CD4-positive, CD25-positive, alpha-beta regulatory T cell (primary cell): ENCODE measurements around the gene LRP3. TPM values are rescaled to one million over a fixed set of nuclear protein-coding genes. Genes with fewer than 3 reads are reported as not detected.

Experiments used
- ATAC-seq, 2 donors: fragments of 150-1000 bp; cut with Tn5 transposase; one replicate each; pipeline ENCODE4 v1.10.0; 2021; ENCODE audit warnings: low read depth in 2 of 2, moderate number of reproducible peaks in 2 of 2, moderate library complexity in 1 of 2
- DNase-seq, 3 donors: peaks; one replicate each; pipeline versions ENCODE4 v3.0.0 to v3.0.0-alpha.2; 2012 to 2022; ENCODE audit warnings: mixed read lengths in 1 of 3
- H3K27ac ChIP-seq: one replicate; pipeline ENCODE4 v1.7.0; 2013; ENCODE audit warnings: mild to moderate bottlenecking, low read length; ENCODE audit not compliant: insufficient read depth, poor library complexity, severe bottlenecking
- H3K27me3 ChIP-seq: one replicate; pipeline ENCODE4 v1.7.0; 2013; ENCODE audit warnings: low read length; ENCODE audit not compliant: control insufficient read depth, insufficient read depth
- H3K36me3 ChIP-seq: one replicate; pipeline ENCODE4 v1.7.0; 2013; ENCODE audit warnings: mild to moderate bottlenecking, low read length, moderate library complexity; ENCODE audit not compliant: control insufficient read depth, insufficient read depth
- H3K4me1 ChIP-seq: 2 replicates; pipeline ENCODE4 v1.7.0; 2013; ENCODE audit warnings: mild to moderate bottlenecking, low read length; ENCODE audit not compliant: insufficient read depth, control insufficient read depth, poor library complexity, severe bottlenecking
- H3K4me3 ChIP-seq: one replicate; pipeline ENCODE4 v1.7.0; 2013; ENCODE audit warnings: low read depth, mild to moderate bottlenecking, low read length, moderate library complexity
- H3K9me3 ChIP-seq, 2 experiments: 1 replicate in 1 of 2; 2 replicates in 1 of 2; pipeline ENCODE4 v1.7.0; 2013; ENCODE audit warnings: low read length in 2 of 2, mild to moderate bottlenecking in 1 of 2, moderate library complexity in 1 of 2; ENCODE audit not compliant: control insufficient read depth in 2 of 2
- H3K27ac Mint-ChIP-seq, 3 donors: one replicate each; pipeline ENCODE4 v1.8.0; 2020 to 2022; ENCODE audit warnings: mild to moderate bottlenecking in 3 of 3, mixed read lengths in 3 of 3, moderate library complexity in 2 of 3
- H3K27me3 Mint-ChIP-seq: one replicate; pipeline ENCODE4 v1.8.0; 2022; ENCODE audit warnings: mild to moderate bottlenecking, mixed read lengths
- H3K36me3 Mint-ChIP-seq: one replicate; pipeline ENCODE4 v1.8.0; 2020; ENCODE audit warnings: mixed read lengths
- H3K4me1 Mint-ChIP-seq, 4 donors: one replicate each; pipeline ENCODE4 v1.8.0; 2020 to 2022; ENCODE audit warnings: mixed read lengths in 4 of 4, mild to moderate bottlenecking in 1 of 4
- H3K4me3 Mint-ChIP-seq, 4 donors: one replicate each; pipeline ENCODE4 v1.8.0; 2020 to 2022; ENCODE audit warnings: mild to moderate bottlenecking in 4 of 4, mixed read lengths in 4 of 4, moderate library complexity in 3 of 4
- H3K9me3 Mint-ChIP-seq, 7 donors: one replicate each; pipeline ENCODE4 v1.8.0; 2020 to 2022; ENCODE audit warnings: mixed read lengths in 7 of 7, mild to moderate bottlenecking in 3 of 7, moderate library complexity in 2 of 7
- polyA plus RNA-seq, 4 donors: library from polyadenylated mRNA; unstranded; fragments of 300-500 nt; fragmentation: Illumina TruSeq; gene quantifications; one replicate each; pipeline ENCODE4 v1.2.3, GENCODE V29; 2021
- total RNA-seq: library from RNA; stranded (reverse); gene quantifications from one replicate; pipeline ENCODE4 v1.2.3, GENCODE V29; 2022

LRP3 gene
- total and polyA plus RNA-seq, 5 donors from 2014 or later: not detected

GRCh38 chr19:33198169-33198568 lies 4.0 kb downstream of the LRP3 start:
- H3K27ac Mint-ChIP-seq: no peak overlapping the region
- no peaks in the 10 kb centered on the region for H3K4me1 ChIP-seq
- peaks cover 0 to 5% (median 0%) of the 10 kb centered on the region in 4 donors for H3K4me1 Mint-ChIP-seq
- H3K36me3 ChIP-seq: no peaks in the 10 kb centered on the region
- no peaks in the 10 kb centered on the region for H3K9me3 ChIP-seq
- no peaks in the 10 kb centered on the region for H3K9me3 Mint-ChIP-seq
- no peaks in the 10 kb centered on the region for H3K36me3 Mint-ChIP-seq
- ATAC-seq (no peak), DNase-seq (no peak)
- peaks cover 3% of the 10 kb centered on the region for H3K27me3 ChIP-seq
- H3K4me3 ChIP-seq: no peak overlapping the region
- H3K27me3 Mint-ChIP-seq: peaks cover 46% of the 10 kb centered on the region
- H3K27ac ChIP-seq: no peak overlapping the region
- H3K4me3 Mint-ChIP-seq: no peak overlapping the region

GRCh38 chr19:33199441-33200265 lies 5.5 kb downstream of the LRP3 start:
- no peak overlapping the region for H3K4me3 ChIP-seq
- ATAC-seq (no peak), DNase-seq (no peak)
- H3K36me3 Mint-ChIP-seq: no peaks in the 10 kb centered on the region
- peaks cover 0 to 3% (median 0%) of the 10 kb centered on the region in 4 donors for H3K4me1 Mint-ChIP-seq
- peaks cover 39% of the 10 kb centered on the region for H3K27me3 Mint-ChIP-seq
- H3K9me3 ChIP-seq: no peaks in the 10 kb centered on the region
- H3K4me1 ChIP-seq: no peaks in the 10 kb centered on the region
- no peak overlapping the region for H3K4me3 Mint-ChIP-seq
- H3K27me3 ChIP-seq: no peaks in the 10 kb centered on the region
- H3K9me3 Mint-ChIP-seq: no peaks in the 10 kb centered on the region
- H3K27ac Mint-ChIP-seq: no peak overlapping the region
- no peak overlapping the region for H3K27ac ChIP-seq
- H3K36me3 ChIP-seq: no peaks in the 10 kb centered on the region

DNA sequence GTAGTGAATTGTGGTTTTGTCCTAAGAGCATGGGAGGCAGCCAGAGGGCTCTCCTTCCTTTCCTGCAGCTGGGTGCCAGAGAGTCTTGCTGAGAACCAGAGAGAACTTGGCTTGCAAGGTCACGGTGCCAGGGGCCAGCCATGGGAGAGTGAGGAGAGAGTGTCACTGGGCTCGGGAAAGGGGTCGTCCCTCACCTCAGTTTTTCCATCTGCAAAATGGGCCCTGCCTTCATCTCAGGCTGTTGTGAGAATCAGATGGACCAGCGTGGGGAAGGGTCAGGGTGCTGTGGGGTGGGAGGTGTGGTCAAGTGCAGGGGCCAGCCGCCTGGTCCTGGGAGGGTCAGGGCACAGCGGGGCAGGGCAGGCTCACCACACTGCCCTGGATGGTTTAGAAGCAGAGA lies 7.3 kb downstream of the LRP3 start:
- Histone ChIP-seq H3K27me3 (no peaks in the 10 kb centered on the region), H3K4me3 (no peak overlapping the region), H3K4me1 (no peaks in the 10 kb centered on the region), H3K27ac (no peak overlapping the region), H3K9me3 (no peaks in the 10 kb centered on the region), H3K36me3 (no peaks in the 10 kb centered on the region)
- Mint-ChIP-seq H3K27ac (no peak overlapping the region), H3K36me3 (no peaks in the 10 kb centered on the region), H3K4me3 (no peak overlapping the region), H3K27me3 (peaks cover 24% of the 10 kb centered on the region), H3K9me3 (no peaks in the 10 kb centered on the region), H3K4me1 (no peaks in the 10 kb centered on the region)
- ATAC-seq (no peak), DNase-seq (no peak)

GRCh38 chr19:33201886-33202545 lies 7.9 kb downstream of the LRP3 start:
- H3K27ac ChIP-seq: no peak overlapping the region
- ATAC-seq (no peak), DNase-seq (no peak)
- no peaks in the 10 kb centered on the region for H3K9me3 ChIP-seq
- Mint-ChIP-seq H3K27me3 (peaks cover 19% of the 10 kb centered on the region), H3K36me3 (no peaks in the 10 kb centered on the region), H3K4me1 (no peaks in the 10 kb centered on the region), H3K4me3 (no peak overlapping the region), H3K27ac (no peak overlapping the region), H3K9me3 (no peaks in the 10 kb centered on the region)
- no peaks in the 10 kb centered on the region for H3K27me3 ChIP-seq
- H3K36me3 ChIP-seq: no peaks in the 10 kb centered on the region
- H3K4me1 ChIP-seq: no peaks in the 10 kb centered on the region
- no peak overlapping the region for H3K4me3 ChIP-seq

GRCh38 chr19:33202546-33203507 lies 8.7 kb downstream of the LRP3 start:
- Histone ChIP-seq H3K4me3 (no peak overlapping the region), H3K9me3 (no peaks in the 10 kb centered on the region), H3K27me3 (no peaks in the 10 kb centered on the region), H3K4me1 (no peaks in the 10 kb centered on the region), H3K27ac (no peak overlapping the region), H3K36me3 (no peaks in the 10 kb centered on the region)
- Mint-ChIP-seq H3K27me3 (peaks cover 18% of the 10 kb centered on the region), H3K9me3 (no peaks in the 10 kb centered on the region), H3K27ac (no peak overlapping the region), H3K4me1 (no peaks in the 10 kb centered on the region), H3K4me3 (no peak overlapping the region), H3K36me3 (no peaks in the 10 kb centered on the region)
- ATAC-seq: no peak
- DNase-seq: no peak

DNA sequence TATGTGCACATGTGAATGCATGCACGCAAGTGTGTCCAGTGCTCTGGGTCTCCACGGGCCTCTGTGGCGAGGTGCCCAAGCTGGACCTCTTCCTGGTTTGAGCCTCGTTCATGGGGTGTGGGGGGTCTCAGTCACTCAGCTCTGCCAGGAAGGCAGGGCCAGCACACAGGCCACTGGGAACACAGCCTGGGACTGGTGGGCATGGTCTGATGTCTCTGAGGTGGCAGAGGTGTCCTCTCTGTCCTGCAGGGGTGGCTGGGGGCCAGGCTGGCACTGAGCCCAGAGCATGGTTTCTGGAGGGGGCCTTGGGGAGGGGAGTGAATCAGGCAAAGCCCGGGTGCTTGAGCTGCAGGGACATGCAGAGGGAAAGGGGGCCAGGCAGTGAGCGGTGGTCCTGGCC lies 9.4 kb downstream of the LRP3 start:
- Mint-ChIP-seq H3K9me3 (no peaks in the 10 kb centered on the region), H3K27ac (no peak overlapping the region), H3K36me3 (no peaks in the 10 kb centered on the region), H3K4me1 (no peaks in the 10 kb centered on the region), H3K4me3 (no peak overlapping the region), H3K27me3 (peaks cover 18% of the 10 kb centered on the region)
- no peaks in the 10 kb centered on the region for H3K27me3 ChIP-seq
- no peak for ATAC-seq
- H3K27ac ChIP-seq: no peak overlapping the region
- H3K36me3 ChIP-seq: no peaks in the 10 kb centered on the region
- no peaks in the 10 kb centered on the region for H3K4me1 ChIP-seq
- DNase-seq: no peak
- H3K9me3 ChIP-seq: no peaks in the 10 kb centered on the region
- no peak overlapping the region for H3K4me3 ChIP-seq

GRCh38 chr19:33204136-33204973 lies 10.2 kb downstream of the LRP3 start:
- no peaks in the 10 kb centered on the region for H3K9me3 Mint-ChIP-seq
- peaks cover 12% of the 10 kb centered on the region for H3K27me3 Mint-ChIP-seq
- H3K4me3 Mint-ChIP-seq: no peak overlapping the region
- H3K4me1 Mint-ChIP-seq: no peaks in the 10 kb centered on the region
- ATAC-seq (no peak), DNase-seq (no peak)
- Histone ChIP-seq H3K27me3 (no peaks in the 10 kb centered on the region), H3K9me3 (no peaks in the 10 kb centered on the region), H3K36me3 (no peaks in the 10 kb centered on the region), H3K27ac (no peak overlapping the region), H3K4me1 (no peaks in the 10 kb centered on the region), H3K4me3 (no peak overlapping the region)
- no peak overlapping the region for H3K27ac Mint-ChIP-seq
- H3K36me3 Mint-ChIP-seq: no peaks in the 10 kb centered on the region
